DMS153 treated with DMSO at 0.1 percent for 48 hours (cell line): ENCODE results near the gene MX1.

Experiments used
- DNase-seq: peaks from one replicate; lab custom pipeline; 2025; ENCODE audit not compliant: unreplicated experiment; lab: John Stamatoyannopoulos, UW

Gene MX1

GRCh38 chr21:41431788-41432548, 5.9 kb downstream of the MX1 start:
- DNase-seq: no peak

GRCh38 chr21:41432562-41433460, 6.8 kb downstream of the MX1 start:
- no peak for DNase-seq

GRCh38 chr21:41433566-41433965, 7.5 kb downstream of the MX1 start:
- DNase-seq: no peak

GRCh38 chr21:41435706-41436105, 9.7 kb downstream of the MX1 start:
- no peak for DNase-seq

GRCh38 chr21:41437729-41438128, 11.7 kb downstream of the MX1 start:
- DNase-seq: no peak

GRCh38 chr21:41438425-41439113, 12.5 kb downstream of the MX1 start:
- DNase-seq: no peak

GRCh38 chr21:41439248-41439647, 13.2 kb downstream of the MX1 start:
- DNase-seq: no peak

- DNase-seq: no peak
Measured at GRCh38 chr21:41441546-41441945, 15.5 kb downstream of the MX1 start.

GRCh38 chr21:41442481-41443186, 16.6 kb downstream of the MX1 start:
- no peak for DNase-seq

GRCh38 chr21:41443562-41443961, 17.5 kb downstream of the MX1 start:
- DNase-seq: no peak

GRCh38 chr21:41444703-41445464, 18.8 kb downstream of the MX1 start:
- DNase-seq: no peak

GRCh38 chr21:41445465-41445862, 19.4 kb downstream of the MX1 start:
- DNase-seq: no peak

GRCh38 chr21:41446586-41446985, 20.5 kb downstream of the MX1 start:
- no peak for DNase-seq

- no peak for DNase-seq
Measured at GRCh38 chr21:41447356-41447755, 21.3 kb downstream of the MX1 start.

GRCh38 chr21:41449613-41450012, 23.6 kb downstream of the MX1 start:
- no peak for DNase-seq

GRCh38 chr21:41451753-41452676, 26.0 kb downstream of the MX1 start:
- no peak for DNase-seq

- no peak for DNase-seq
Measured at GRCh38 chr21:41453198-41453597, 27.2 kb downstream of the MX1 start.

GRCh38 chr21:41453761-41454160, 27.7 kb downstream of the MX1 start:
- no peak for DNase-seq

GRCh38 chr21:41458121-41458520, 32.1 kb downstream of the MX1 start:
- no peak for DNase-seq
